Neural progenitor cell (in vitro differentiated cells): ENCODE results near the gene IGHMBP2. TPM values are rescaled to one million over a fixed set of nuclear protein-coding genes. Genes with fewer than 3 reads are reported as not detected.
"Not testable (repeated sequence)": the region's sequence is repeated elsewhere in the genome, so short reads cannot be mapped to it uniquely, and the experiment has no call there.

Experiments used
- DNase-seq: peaks from one replicate; pipeline ENCODE4 v3.0.0-alpha.2; 2016; ENCODE audit warnings: low spot score
- H2AFZ ChIP-seq: fragments of 200-600 bp; sonication (generic); replicated peaks from 2 replicates; pipeline ENCODE4 v1.6.1; 2016; ENCODE audit warnings: antibody characterized with exemption
- H3F3A ChIP-seq: fragments of 200-600 bp; sonication (generic); 2 replicates; pipeline ENCODE4 v1.6.1; 2016; ENCODE audit warnings: antibody characterized with exemption, low read depth
- H3K27ac ChIP-seq: fragments of 200-600 bp; sonication (generic); 2 replicates; pipeline ENCODE4 v1.5.1; 2016; ENCODE audit warnings: mild to moderate bottlenecking
- H3K27me3 ChIP-seq: fragments of 200-600 bp; sonication (generic); 2 replicates; pipeline ENCODE4 v1.6.1; 2016; ENCODE audit warnings: mild to moderate bottlenecking, moderate library complexity
- H3K36me3 ChIP-seq: fragments of 200-600 bp; sonication (generic); 2 replicates; pipeline ENCODE4 v1.5.1; 2016
- H3K4me1 ChIP-seq: fragments of 200-600 bp; sonication (generic); 2 replicates; pipeline ENCODE4 v1.6.1; 2016; ENCODE audit warnings: mixed run types
- H3K4me2 ChIP-seq: fragments of 200-600 bp; sonication (generic); 2 replicates; pipeline ENCODE4 v1.6.1; 2016
- H3K4me3 ChIP-seq: fragments of 200-600 bp; sonication (generic); 2 replicates; pipeline ENCODE4 v1.5.1; 2016
- H3K79me2 ChIP-seq: fragments of 200-600 bp; sonication (generic); 2 replicates; pipeline ENCODE4 v1.6.1; 2016; ENCODE audit warnings: low read depth
- H3K9ac ChIP-seq: fragments of 200-600 bp; sonication (generic); 2 replicates; pipeline ENCODE4 v1.6.1; 2016
- H3K9me3 ChIP-seq: fragments of 200-600 bp; sonication (generic); 2 replicates; pipeline ENCODE4 v1.5.1; 2016; ENCODE audit warnings: low read depth
- H4K20me1 ChIP-seq: fragments of 200-600 bp; sonication (generic); 2 replicates; pipeline ENCODE4 v1.6.1; 2016; ENCODE audit warnings: low read depth
- H3K27ac Mint-ChIP-seq: 3 replicates; pipeline ENCODE4 v1.8.0; 2021; ENCODE audit warnings: mixed read lengths
- H3K27me3 Mint-ChIP-seq: 2 replicates; pipeline ENCODE4 v1.8.0; 2022; ENCODE audit warnings: low read depth, mild to moderate bottlenecking, inconsistent platforms, moderate library complexity, mixed read lengths; ENCODE audit not compliant: insufficient read depth
- H3K36me3 Mint-ChIP-seq: 3 replicates; pipeline ENCODE4 v1.8.0; 2021; ENCODE audit warnings: mixed read lengths
- H3K4me1 Mint-ChIP-seq: 3 replicates; pipeline ENCODE4 v1.8.0; 2021; ENCODE audit warnings: mixed read lengths
- H3K4me3 Mint-ChIP-seq: 3 replicates; pipeline ENCODE4 v1.8.0; 2021; ENCODE audit warnings: mild to moderate bottlenecking, moderate library complexity, mixed read lengths
- H3K9me3 Mint-ChIP-seq: 3 replicates; pipeline ENCODE4 v1.8.0; 2020; ENCODE audit warnings: mixed read lengths
- EZH2 ChIP-seq: fragments of 200-600 bp; sonication (generic); IDR thresholded peaks from 2 replicates; pipeline ENCODE4 v1.6.1; 2017; ENCODE audit warnings: antibody characterized with exemption, mild to moderate bottlenecking, moderate library complexity
- EZH2phosphoT487 ChIP-seq: fragments of 200-600 bp; sonication (generic); IDR thresholded peaks from 2 replicates; pipeline ENCODE4 v1.6.1; 2017; ENCODE audit warnings: antibody characterized with exemption
- total RNA-seq: library from RNA; depleted of rRNA; stranded (reverse); fragments of >200 nt; gene quantifications from 2 replicates; pipeline ENCODE4 v1.2.3, GENCODE V29; 2015; ENCODE audit warnings: low replicate concordance
- TF ChIP-seq, protein P1 (sequence below): fragments of 200-600 bp; sonication (generic); IDR thresholded peaks from 2 replicates; pipeline ENCODE4 v1.5.1; 2017; ENCODE audit warnings: antibody characterized with exemption, mild to moderate bottlenecking

Gene IGHMBP2
- total RNA-seq, 1 donor from 2014 or later, result 13.6 TPM

DNA sequence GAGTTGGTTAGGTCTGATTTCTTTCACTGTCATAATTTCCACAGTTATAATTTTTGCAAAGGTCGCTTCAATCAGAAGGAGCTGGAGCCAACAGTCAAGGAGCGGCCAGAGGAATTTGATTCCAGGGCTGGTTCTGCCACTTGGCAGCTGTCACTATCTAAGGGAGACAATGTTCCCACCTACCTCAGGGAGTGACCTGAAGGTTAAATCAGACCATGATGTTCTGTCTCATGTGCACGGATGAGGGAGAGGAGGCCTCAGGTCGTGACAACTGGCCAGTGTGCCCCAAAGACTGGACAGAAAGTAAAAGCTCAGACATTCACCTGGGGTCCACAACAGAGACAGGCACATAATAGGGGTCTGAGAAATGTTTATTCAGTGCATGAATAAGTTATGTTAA, 69.5 kb downstream of the IGHMBP2 start:
- Mint-ChIP-seq H3K36me3 (no peaks in the 10 kb centered on the region), H3K27me3 (peaks cover 10% of the 10 kb centered on the region)
- DNase-seq, result no peak

DNA sequence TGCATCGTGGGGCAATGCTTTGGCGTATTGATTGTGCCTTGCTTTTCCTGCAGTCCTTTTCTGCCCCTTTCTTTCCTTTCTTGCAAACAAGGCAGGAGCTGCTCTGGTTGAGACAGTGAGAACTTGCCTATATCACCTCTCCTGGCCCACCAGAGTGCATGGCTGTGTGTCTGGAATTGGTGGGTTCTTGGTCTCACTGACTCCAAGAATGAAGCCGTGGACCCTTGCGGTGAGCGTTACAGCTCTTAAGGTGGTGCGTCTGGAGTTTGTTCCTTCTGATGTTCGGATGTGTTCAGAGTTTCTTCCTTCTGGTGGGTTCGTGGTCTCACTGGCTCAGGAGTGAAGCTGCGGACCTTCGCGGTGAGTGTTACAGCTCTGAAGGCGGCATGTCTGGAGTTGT, 70.0 kb downstream of the IGHMBP2 start:
- not testable (repeated sequence) for H3K4me3 Mint-ChIP-seq, H4K20me1 ChIP-seq, H3K36me3 ChIP-seq, H3F3A ChIP-seq, H3K4me1 Mint-ChIP-seq, H3K4me2 ChIP-seq, H3K27ac ChIP-seq, H3K9me3 Mint-ChIP-seq, H3K36me3 Mint-ChIP-seq, H3K79me2 ChIP-seq, H3K9ac ChIP-seq, H3K4me3 ChIP-seq, H3K27ac Mint-ChIP-seq, DNase-seq, H3K9me3 ChIP-seq, H2AFZ ChIP-seq, H3K27me3 ChIP-seq, H3K4me1 ChIP-seq
- peaks cover 10% of the 10 kb centered on the region for H3K27me3 Mint-ChIP-seq

More for the DNA sequence above, 69.5 kb downstream of the IGHMBP2 start:
- Histone ChIP-seq H3K79me2 (no peaks in the 10 kb centered on the region), H3K9me3 (no peaks in the 10 kb centered on the region), H2AFZ (no peak overlapping the region), H3K27me3 (no peaks in the 10 kb centered on the region), H3K4me2 (no peak overlapping the region), H3K27ac (no peak overlapping the region), H4K20me1 (no peaks in the 10 kb centered on the region), H3K9ac (no peak overlapping the region), H3K36me3 (no peaks in the 10 kb centered on the region), H3F3A (no peaks in the 10 kb centered on the region), H3K4me1 (no peaks in the 10 kb centered on the region), H3K4me3 (no peak overlapping the region)
- no peak overlapping the region for H3K27ac Mint-ChIP-seq
- H3K4me3 Mint-ChIP-seq, result no peak overlapping the region
- peaks cover 2% of the 10 kb centered on the region for H3K4me1 Mint-ChIP-seq
- no peaks in the 10 kb centered on the region for H3K9me3 Mint-ChIP-seq
- TF ChIP-seq EZH2phosphoT487, result no peak
- TF ChIP-seq, protein P1, sequence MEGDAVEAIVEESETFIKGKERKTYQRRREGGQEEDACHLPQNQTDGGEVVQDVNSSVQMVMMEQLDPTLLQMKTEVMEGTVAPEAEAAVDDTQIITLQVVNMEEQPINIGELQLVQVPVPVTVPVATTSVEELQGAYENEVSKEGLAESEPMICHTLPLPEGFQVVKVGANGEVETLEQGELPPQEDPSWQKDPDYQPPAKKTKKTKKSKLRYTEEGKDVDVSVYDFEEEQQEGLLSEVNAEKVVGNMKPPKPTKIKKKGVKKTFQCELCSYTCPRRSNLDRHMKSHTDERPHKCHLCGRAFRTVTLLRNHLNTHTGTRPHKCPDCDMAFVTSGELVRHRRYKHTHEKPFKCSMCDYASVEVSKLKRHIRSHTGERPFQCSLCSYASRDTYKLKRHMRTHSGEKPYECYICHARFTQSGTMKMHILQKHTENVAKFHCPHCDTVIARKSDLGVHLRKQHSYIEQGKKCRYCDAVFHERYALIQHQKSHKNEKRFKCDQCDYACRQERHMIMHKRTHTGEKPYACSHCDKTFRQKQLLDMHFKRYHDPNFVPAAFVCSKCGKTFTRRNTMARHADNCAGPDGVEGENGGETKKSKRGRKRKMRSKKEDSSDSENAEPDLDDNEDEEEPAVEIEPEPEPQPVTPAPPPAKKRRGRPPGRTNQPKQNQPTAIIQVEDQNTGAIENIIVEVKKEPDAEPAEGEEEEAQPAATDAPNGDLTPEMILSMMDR, result no peak
- TF ChIP-seq EZH2, result no peak

DNA sequence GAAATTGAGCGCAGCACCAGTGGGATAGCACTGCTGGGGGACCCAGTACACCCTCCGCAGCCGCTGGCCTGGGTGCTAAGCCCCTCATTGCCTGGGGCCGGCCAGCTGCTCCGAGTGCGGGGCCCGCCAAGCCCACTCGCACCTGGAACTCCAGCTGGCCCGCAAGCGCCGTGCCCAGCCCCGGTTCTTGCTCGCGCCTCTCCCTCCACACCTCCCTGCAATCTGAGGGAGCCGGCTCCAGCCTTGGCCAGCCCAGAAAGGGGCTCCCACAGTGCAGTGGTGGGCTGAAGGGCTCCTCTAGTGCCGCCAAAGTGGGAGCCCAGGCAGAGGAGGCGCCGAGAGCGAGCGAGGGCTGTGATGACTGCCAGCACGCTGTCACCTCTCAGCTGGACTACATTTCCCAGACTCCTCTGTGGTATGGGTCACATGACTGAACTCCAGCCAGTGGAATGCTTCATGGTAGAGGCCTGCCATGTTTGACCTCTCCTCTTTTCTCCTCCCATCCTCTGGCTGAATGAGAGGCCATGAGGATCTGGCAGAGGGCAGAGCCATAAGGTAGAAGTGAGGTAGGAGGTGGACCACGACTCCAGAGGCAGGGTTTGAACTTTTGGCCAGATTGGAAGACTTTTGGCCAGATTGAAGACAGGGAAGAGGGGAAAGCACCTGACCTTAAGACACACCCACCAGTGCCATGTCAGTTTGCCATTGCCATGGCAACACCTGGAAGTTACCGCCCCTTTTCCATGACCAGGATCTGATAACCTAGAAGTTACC, 70.9 kb downstream of the IGHMBP2 start:
- Histone ChIP-seq H4K20me1 (no peaks in the 10 kb centered on the region), H3F3A (no peaks in the 10 kb centered on the region), H3K79me2 (no peaks in the 10 kb centered on the region), H3K9me3 (no peaks in the 10 kb centered on the region), H3K4me2 (no peak overlapping the region), H3K27me3 (no peaks in the 10 kb centered on the region), H2AFZ (peak overlapping the region; percentile 83), H3K36me3 (no peaks in the 10 kb centered on the region), H3K27ac (no peak overlapping the region), H3K9ac (no peak overlapping the region), H3K4me1 (no peaks in the 10 kb centered on the region), H3K4me3 (no peak overlapping the region)
- Mint-ChIP-seq H3K4me1 (peaks cover 2% of the 10 kb centered on the region), H3K4me3 (no peak overlapping the region), H3K27me3 (peaks cover 7% of the 10 kb centered on the region), H3K27ac (peak overlapping the region; percentile 89), H3K9me3 (no peaks in the 10 kb centered on the region), H3K36me3 (no peaks in the 10 kb centered on the region)
- no peak for TF ChIP-seq EZH2
- no peak for TF ChIP-seq EZH2phosphoT487
- TF ChIP-seq, protein P1, result no peak
- no peak for DNase-seq

DNA sequence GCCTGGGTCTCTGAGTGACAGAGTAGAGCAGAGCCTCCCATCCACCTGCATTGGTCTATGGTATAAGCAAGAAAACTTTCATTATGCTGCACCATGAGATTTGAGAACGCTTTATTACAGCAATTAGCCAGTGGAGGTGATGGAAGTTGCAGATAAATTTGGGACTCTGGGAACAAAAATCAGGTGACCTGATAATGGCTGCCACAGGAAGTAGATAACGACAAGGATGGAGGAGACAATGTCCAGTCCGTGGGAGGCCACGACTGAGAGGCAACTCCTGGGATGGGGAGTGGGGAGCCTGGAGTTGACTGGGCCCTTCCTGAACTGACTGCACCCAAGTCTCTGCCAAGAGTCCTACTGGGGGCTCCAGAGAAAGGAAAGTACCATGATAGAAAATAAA, 72.4 kb downstream of the IGHMBP2 start:
- no peak for DNase-seq
- TF ChIP-seq EZH2 (no peak), EZH2phosphoT487 (no peak)
- TF ChIP-seq, protein P1, result no peak
- H3K27ac ChIP-seq, result no peak overlapping the region

More for the DNA sequence above, 72.4 kb downstream of the IGHMBP2 start:
- H3K9me3 ChIP-seq, result no peaks in the 10 kb centered on the region
- no peak overlapping the region for H2AFZ ChIP-seq
- H3K4me3 ChIP-seq, result no peak overlapping the region
- no peaks in the 10 kb centered on the region for H3K4me1 ChIP-seq
- no peak overlapping the region for H3K4me2 ChIP-seq
- no peak overlapping the region for H3K4me3 Mint-ChIP-seq
- H3K27ac Mint-ChIP-seq, result no peak overlapping the region
- no peaks in the 10 kb centered on the region for H3K36me3 Mint-ChIP-seq
- peaks cover 7% of the 10 kb centered on the region for H3K27me3 Mint-ChIP-seq
- H4K20me1 ChIP-seq, result no peaks in the 10 kb centered on the region
- peaks cover 4% of the 10 kb centered on the region for H3K9me3 Mint-ChIP-seq
- H3K36me3 ChIP-seq, result no peaks in the 10 kb centered on the region
- no peak overlapping the region for H3K9ac ChIP-seq
- peaks cover 2% of the 10 kb centered on the region for H3K4me1 Mint-ChIP-seq
- H3F3A ChIP-seq, result no peaks in the 10 kb centered on the region
- no peaks in the 10 kb centered on the region for H3K27me3 ChIP-seq
- no peaks in the 10 kb centered on the region for H3K79me2 ChIP-seq
